ENCODE data around the gene PYGO1.

Gene PYGO1

DNA sequence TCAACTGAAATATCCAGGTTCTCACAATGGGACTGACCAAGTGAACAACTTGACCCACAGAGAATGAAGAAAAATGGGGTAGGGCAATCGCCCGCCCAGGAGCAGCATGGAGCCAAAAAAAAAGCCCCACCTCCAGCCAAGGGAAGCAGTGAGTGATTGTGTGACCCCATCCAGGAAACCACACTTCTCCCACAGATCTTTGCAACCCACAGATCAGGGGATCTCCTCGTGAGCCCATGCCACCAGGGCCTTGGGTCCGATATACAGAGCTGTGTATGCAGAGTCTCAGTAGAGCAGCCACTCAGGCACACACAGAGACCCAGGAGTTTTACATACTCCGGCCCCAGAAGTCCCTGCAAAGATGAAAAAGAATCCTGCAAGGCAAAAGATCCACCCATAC, 35.7 kb downstream of the PYGO1 start:
- 43% methylated on average over 2 of the region's 5 CpGs for WGBS (ENCODE audit: insufficient coverage)
- ChIA-PET CTCF (no interaction called here), POLR2A (no interaction called here)
- Histone ChIP-seq H3K27ac (ENCODE audit: insufficient read depth in 1 of 2, low read depth in 1 of 2, low read length in 2 of 2, poor library complexity in 1 of 2, severe bottlenecking in 2 of 2) (no peak overlapping the region), H3K9me3 (ENCODE audit: control extremely low read depth in 1 of 5, control insufficient read depth in 4 of 5, insufficient read depth in 2 of 5, low read depth in 1 of 5, low read length in 4 of 5) (peaks cover 1 to 23% (median 9%) of the 10 kb centered on the region in 5 experiments), H3K36me3 (ENCODE audit: control insufficient read depth in 4 of 4, insufficient read depth in 4 of 4, low read length in 3 of 4) (no peaks in the 10 kb centered on the region), H3K4me1 (ENCODE audit: control extremely low read depth in 1 of 4, control insufficient read depth in 4 of 4, insufficient read depth in 4 of 4, low read length in 3 of 4) (peaks cover 0 to 8% (median 6%) of the 10 kb centered on the region in 4 experiments), H3K4me3 (ENCODE audit: control insufficient read depth in 1 of 7, extremely low read depth in 1 of 7, insufficient read depth in 4 of 7, low read depth in 2 of 7, low read length in 6 of 7) (no peak overlapping the region), H3K27me3 (replicated peaks in 2 of 5; ENCODE audit: control insufficient read depth in 4 of 5, insufficient read depth in 5 of 5, low read length in 4 of 5) (peaks cover 0 to 5% (median 0%) of the 10 kb centered on the region in 5 experiments)
- peak; percentile 50 to 77 (median 76) for DNase-seq

DNA sequence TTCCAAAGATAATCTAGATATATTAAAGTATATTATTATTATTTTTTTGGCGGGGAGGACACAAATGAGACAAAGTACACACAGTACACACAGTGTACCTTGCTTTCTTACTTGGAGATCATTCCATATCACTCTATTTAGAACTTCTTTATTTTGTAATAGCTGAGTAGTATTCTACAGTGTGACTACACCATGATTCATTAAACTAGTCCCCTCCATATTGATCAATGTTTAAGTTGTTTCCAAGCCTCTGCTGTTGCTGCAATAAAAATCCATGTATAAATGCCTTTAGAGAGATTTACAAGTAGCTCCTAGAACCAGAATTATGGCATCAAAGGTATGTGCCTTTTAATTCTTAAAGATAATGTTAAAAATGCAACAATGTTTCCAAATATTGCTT, 38.8 kb downstream of the PYGO1 start:
- H3K36me3 ChIP-seq (ENCODE audit: control insufficient read depth in 4 of 4, insufficient read depth in 4 of 4, low read length in 3 of 4), result no peaks in the 10 kb centered on the region
- no peak overlapping the region for H3K4me3 ChIP-seq (ENCODE audit: control insufficient read depth in 1 of 7, extremely low read depth in 1 of 7, insufficient read depth in 4 of 7, low read depth in 2 of 7, low read length in 6 of 7)
- DNase-seq, result no peak
- no CpG with 5 or more reads among the region's 1 CpG for WGBS (ENCODE audit: insufficient coverage)
- ChIA-PET CTCF (no interaction called here), POLR2A (no interaction called here)
- H3K4me1 ChIP-seq (ENCODE audit: control extremely low read depth in 1 of 4, control insufficient read depth in 4 of 4, insufficient read depth in 4 of 4, low read length in 3 of 4), result peaks cover 0 to 8% (median 6%) of the 10 kb centered on the region in 4 experiments
- H3K27ac ChIP-seq (ENCODE audit: insufficient read depth in 1 of 2, low read depth in 1 of 2, low read length in 2 of 2, poor library complexity in 1 of 2, severe bottlenecking in 2 of 2), result no peak overlapping the region
- peaks cover 0 to 4% (median 0%) of the 10 kb centered on the region in 5 experiments for H3K9me3 ChIP-seq (ENCODE audit: control extremely low read depth in 1 of 5, control insufficient read depth in 4 of 5, insufficient read depth in 2 of 5, low read depth in 1 of 5, low read length in 4 of 5)
- peaks cover 0 to 5% (median 0%) of the 10 kb centered on the region in 5 experiments for H3K27me3 ChIP-seq (replicated peaks in 2 of 5; ENCODE audit: control insufficient read depth in 4 of 5, insufficient read depth in 5 of 5, low read length in 4 of 5)

DNA sequence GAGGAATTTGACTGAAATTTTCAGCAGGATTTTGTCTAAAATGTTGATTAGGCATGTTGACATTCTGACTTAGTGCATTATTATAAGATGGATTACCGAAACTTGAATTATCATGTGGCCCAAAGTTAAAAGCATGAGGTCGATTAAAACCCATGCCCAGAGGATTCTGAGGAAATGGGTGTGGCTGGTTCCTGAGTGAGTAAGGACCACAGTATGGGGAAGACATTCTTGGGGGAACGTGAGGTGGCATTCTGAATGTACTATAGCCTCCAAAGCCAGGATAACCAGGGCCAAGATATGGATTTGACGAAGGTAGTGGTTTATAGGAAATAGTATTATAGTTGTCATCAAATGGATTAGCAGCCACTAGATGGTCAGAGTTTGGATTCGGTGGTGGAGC, 41.4 kb downstream of the PYGO1 start:
- no peak for DNase-seq
- ChIA-PET CTCF (no interaction called here), POLR2A (no interaction called here)
- no peak overlapping the region for H3K4me3 ChIP-seq (ENCODE audit: control insufficient read depth in 1 of 7, extremely low read depth in 1 of 7, insufficient read depth in 4 of 7, low read depth in 2 of 7, low read length in 6 of 7)
- H3K27me3 ChIP-seq (replicated peaks in 2 of 5; ENCODE audit: control insufficient read depth in 4 of 5, insufficient read depth in 5 of 5, low read length in 4 of 5), result peaks cover 0 to 5% (median 0%) of the 10 kb centered on the region in 5 experiments
- H3K9me3 ChIP-seq (ENCODE audit: control extremely low read depth in 1 of 5, control insufficient read depth in 4 of 5, insufficient read depth in 2 of 5, low read depth in 1 of 5, low read length in 4 of 5), result peaks cover 0 to 2% (median 0%) of the 10 kb centered on the region in 5 experiments
- no peaks in the 10 kb centered on the region for H3K36me3 ChIP-seq (ENCODE audit: control insufficient read depth in 4 of 4, insufficient read depth in 4 of 4, low read length in 3 of 4)
- H3K27ac ChIP-seq (ENCODE audit: insufficient read depth in 1 of 2, low read depth in 1 of 2, low read length in 2 of 2, poor library complexity in 1 of 2, severe bottlenecking in 2 of 2), result no peak overlapping the region
- no peaks in the 10 kb centered on the region for H3K4me1 ChIP-seq (ENCODE audit: control extremely low read depth in 1 of 4, control insufficient read depth in 4 of 4, insufficient read depth in 4 of 4, low read length in 3 of 4)
- 83% methylated on average over 5 of the region's 5 CpGs for WGBS (ENCODE audit: insufficient coverage)

- H3K36me3 ChIP-seq (ENCODE audit: control insufficient read depth in 4 of 4, insufficient read depth in 4 of 4, low read length in 3 of 4), result no peaks in the 10 kb centered on the region
- POLR2A ChIA-PET, result no interaction called here
- CTCF ChIA-PET, result no interaction called here
- no peak for DNase-seq
- H3K9me3 ChIP-seq (ENCODE audit: control extremely low read depth in 1 of 5, control insufficient read depth in 4 of 5, insufficient read depth in 2 of 5, low read depth in 1 of 5, low read length in 4 of 5), result no peaks in the 10 kb centered on the region
- no peak overlapping the region for H3K4me3 ChIP-seq (ENCODE audit: control insufficient read depth in 1 of 7, extremely low read depth in 1 of 7, insufficient read depth in 4 of 7, low read depth in 2 of 7, low read length in 6 of 7)
- 81% methylated on average over 6 of the region's 6 CpGs for WGBS (ENCODE audit: insufficient coverage)
- peaks cover 0 to 6% (median 0%) of the 10 kb centered on the region in 4 experiments for H3K4me1 ChIP-seq (ENCODE audit: control extremely low read depth in 1 of 4, control insufficient read depth in 4 of 4, insufficient read depth in 4 of 4, low read length in 3 of 4)
- no peak overlapping the region for H3K27ac ChIP-seq (ENCODE audit: insufficient read depth in 1 of 2, low read depth in 1 of 2, low read length in 2 of 2, poor library complexity in 1 of 2, severe bottlenecking in 2 of 2)
- peaks cover 0 to 3% (median 0%) of the 10 kb centered on the region in 5 experiments for H3K27me3 ChIP-seq (replicated peaks in 2 of 5; ENCODE audit: control insufficient read depth in 4 of 5, insufficient read depth in 5 of 5, low read length in 4 of 5)
Measured at GRCh38 chr15:55535436-55535835, 52.7 kb downstream of the PYGO1 start.

DNA sequence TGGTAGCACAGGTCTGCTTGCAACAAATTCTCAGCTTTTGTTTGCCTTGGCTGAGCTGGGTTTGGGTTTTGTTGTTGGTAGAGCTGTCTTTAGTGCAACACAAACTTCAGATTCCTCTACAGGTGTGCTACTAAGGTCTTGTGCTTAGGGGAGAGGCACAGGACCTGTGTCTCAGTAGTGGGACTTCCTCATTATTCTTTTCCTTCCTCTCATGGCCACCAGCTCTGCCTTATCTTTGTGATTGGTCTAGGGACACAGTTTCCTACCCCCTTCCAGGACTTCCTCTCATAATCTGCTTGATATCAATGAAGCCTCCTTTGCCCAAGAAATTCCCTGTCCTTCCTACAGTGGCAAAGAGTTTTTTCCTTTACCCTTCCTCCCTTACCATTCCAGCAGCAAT, 55.2 kb downstream of the PYGO1 start:
- Histone ChIP-seq H3K9me3 (ENCODE audit: control extremely low read depth in 1 of 5, control insufficient read depth in 4 of 5, insufficient read depth in 2 of 5, low read depth in 1 of 5, low read length in 4 of 5) (no peaks in the 10 kb centered on the region), H3K27me3 (replicated peaks in 2 of 5; ENCODE audit: control insufficient read depth in 4 of 5, insufficient read depth in 5 of 5, low read length in 4 of 5) (peaks cover 0 to 3% (median 0%) of the 10 kb centered on the region in 5 experiments), H3K27ac (ENCODE audit: insufficient read depth in 1 of 2, low read depth in 1 of 2, low read length in 2 of 2, poor library complexity in 1 of 2, severe bottlenecking in 2 of 2) (no peak overlapping the region), H3K4me3 (ENCODE audit: control insufficient read depth in 1 of 7, extremely low read depth in 1 of 7, insufficient read depth in 4 of 7, low read depth in 2 of 7, low read length in 6 of 7) (no peak overlapping the region), H3K36me3 (ENCODE audit: control insufficient read depth in 4 of 4, insufficient read depth in 4 of 4, low read length in 3 of 4) (no peaks in the 10 kb centered on the region), H3K4me1 (ENCODE audit: control extremely low read depth in 1 of 4, control insufficient read depth in 4 of 4, insufficient read depth in 4 of 4, low read length in 3 of 4) (peaks cover 0 to 6% (median 0%) of the 10 kb centered on the region in 4 experiments)
- DNase-seq, result no peak
- ChIA-PET CTCF (no interaction called here), POLR2A (no interaction called here)

DNA sequence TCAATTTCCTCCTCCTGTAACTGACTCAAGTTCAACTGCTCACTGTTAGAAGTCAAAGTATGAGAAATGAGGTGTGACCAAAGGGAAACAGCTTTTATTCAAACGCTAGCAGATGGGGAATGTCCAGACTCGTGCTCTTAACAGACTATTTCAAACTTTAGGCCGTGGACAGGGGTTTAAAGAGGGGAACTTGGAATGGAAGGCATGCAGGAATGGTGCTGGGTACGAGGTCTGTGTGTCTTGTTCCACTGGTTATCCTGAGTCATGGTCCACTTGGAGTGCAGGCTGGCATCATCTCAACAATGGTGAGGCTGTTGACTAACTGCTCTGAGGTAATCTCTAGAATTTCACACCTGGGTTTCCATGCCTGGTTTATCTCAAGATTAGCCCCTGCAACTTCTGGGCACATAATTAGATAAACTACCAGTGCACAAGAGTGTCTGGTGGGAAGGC, 57.3 kb downstream of the PYGO1 start:
- peaks cover 0 to 3% (median 0%) of the 10 kb centered on the region in 5 experiments for H3K27me3 ChIP-seq (replicated peaks in 2 of 5; ENCODE audit: control insufficient read depth in 4 of 5, insufficient read depth in 5 of 5, low read length in 4 of 5)
- no peak for DNase-seq
- no peaks in the 10 kb centered on the region for H3K36me3 ChIP-seq (ENCODE audit: control insufficient read depth in 4 of 4, insufficient read depth in 4 of 4, low read length in 3 of 4)
- no peak overlapping the region for H3K27ac ChIP-seq (ENCODE audit: insufficient read depth in 1 of 2, low read depth in 1 of 2, low read length in 2 of 2, poor library complexity in 1 of 2, severe bottlenecking in 2 of 2)
- ChIA-PET POLR2A (interaction anchor here (0.6 kb wide), 1 partner anchor 532 kb away, joined by 3 read pairs; no protein-coding TSS in a partner anchor), CTCF (interaction anchor here (0.7 to 1.1 kb wide), 2 partner anchors 51 to 119 kb away, joined by 3 to 4 read pairs; no protein-coding TSS in a partner anchor)
- WGBS (ENCODE audit: insufficient coverage), result 70% methylated on average over 4 of the region's 4 CpGs
- H3K4me3 ChIP-seq (ENCODE audit: control insufficient read depth in 1 of 7, extremely low read depth in 1 of 7, insufficient read depth in 4 of 7, low read depth in 2 of 7, low read length in 6 of 7), result no peak overlapping the region
- no peaks in the 10 kb centered on the region for H3K9me3 ChIP-seq (ENCODE audit: control extremely low read depth in 1 of 5, control insufficient read depth in 4 of 5, insufficient read depth in 2 of 5, low read depth in 1 of 5, low read length in 4 of 5)
- peaks cover 0 to 6% (median 1%) of the 10 kb centered on the region in 4 experiments for H3K4me1 ChIP-seq (ENCODE audit: control extremely low read depth in 1 of 4, control insufficient read depth in 4 of 4, insufficient read depth in 4 of 4, low read length in 3 of 4)

DNA sequence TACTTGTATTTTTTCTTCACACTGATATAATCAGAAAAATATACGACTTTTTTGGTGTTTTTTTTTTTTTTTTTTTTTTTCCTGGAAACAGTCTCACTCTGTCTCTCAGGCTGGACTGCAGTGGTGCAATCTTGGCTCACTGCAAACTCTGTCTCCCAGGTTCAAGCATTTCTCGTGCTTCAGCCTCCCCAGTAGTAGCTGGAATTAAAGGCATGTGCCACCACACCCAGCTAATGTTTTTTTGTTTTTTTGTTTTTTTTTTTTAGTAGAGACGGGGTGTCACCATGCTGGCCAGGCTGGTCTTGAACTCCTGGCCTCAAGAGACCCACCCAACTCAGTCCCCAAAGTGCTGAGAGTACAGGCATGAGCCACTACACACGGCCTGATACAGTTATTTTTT, 59.3 kb downstream of the PYGO1 start:
- Histone ChIP-seq H3K27ac (ENCODE audit: insufficient read depth in 1 of 2, low read depth in 1 of 2, low read length in 2 of 2, poor library complexity in 1 of 2, severe bottlenecking in 2 of 2) (no peak overlapping the region), H3K4me3 (ENCODE audit: control insufficient read depth in 1 of 7, extremely low read depth in 1 of 7, insufficient read depth in 4 of 7, low read depth in 2 of 7, low read length in 6 of 7) (no peak overlapping the region), H3K36me3 (ENCODE audit: control insufficient read depth in 4 of 4, insufficient read depth in 4 of 4, low read length in 3 of 4) (no peaks in the 10 kb centered on the region), H3K4me1 (ENCODE audit: control extremely low read depth in 1 of 4, control insufficient read depth in 4 of 4, insufficient read depth in 4 of 4, low read length in 3 of 4) (peaks cover 0 to 6% (median 1%) of the 10 kb centered on the region in 4 experiments), H3K27me3 (replicated peaks in 2 of 5; ENCODE audit: control insufficient read depth in 4 of 5, insufficient read depth in 5 of 5, low read length in 4 of 5) (peaks cover 0 to 3% (median 0%) of the 10 kb centered on the region in 5 experiments), H3K9me3 (ENCODE audit: control extremely low read depth in 1 of 5, control insufficient read depth in 4 of 5, insufficient read depth in 2 of 5, low read depth in 1 of 5, low read length in 4 of 5) (peaks cover 0 to 4% (median 0%) of the 10 kb centered on the region in 5 experiments)
- no peak for DNase-seq
- POLR2A ChIA-PET, result no interaction called here
- CTCF ChIA-PET, result interaction anchor here (1.4 kb wide), 1 partner anchor 9 kb away, joined by 3 read pairs; no protein-coding TSS in a partner anchor
- WGBS (ENCODE audit: insufficient coverage), result no CpG with 5 or more reads among the region's 4 CpGs
